C4-2B (cell line): ENCODE measurements around the gene SOX6.

ENCODE experiments used
- H3K27ac ChIP-seq: fragments of 450-650 bp; 2 replicates; pipeline ENCODE4 v1.5.1; 2017
- ZFX ChIP-seq: fragments of 450-650 bp; IDR thresholded peaks from 2 replicates; pipeline ENCODE4 v1.6.1; 2017
- TF ChIP-seq, protein P1 (sequence below): fragments of 450-650 bp; conservative IDR thresholded peaks from 2 replicates; pipeline ENCODE4 v1.5.1; 2017; ENCODE audit warnings: mild to moderate bottlenecking

Gene SOX6

DNA sequence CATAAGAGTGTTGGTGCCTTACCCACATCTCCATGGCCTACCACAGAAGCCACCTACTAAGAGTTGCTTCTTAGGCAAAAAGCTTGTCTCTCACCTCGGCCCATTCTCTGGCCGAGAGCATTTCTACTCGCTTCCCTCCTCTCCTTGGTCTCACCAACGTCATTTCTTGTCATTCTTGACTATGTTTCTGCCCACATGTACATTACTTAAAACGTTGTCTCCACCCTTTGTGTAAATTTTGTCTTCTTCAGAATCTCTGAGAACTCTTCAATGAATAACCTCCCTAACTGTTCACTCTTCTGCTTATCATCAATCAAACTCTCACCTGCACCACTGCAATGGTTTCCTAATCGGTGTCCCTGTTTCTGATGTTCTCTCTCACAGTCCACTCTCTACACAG lies 20.1 kb downstream of the SOX6 start:
- no peak for TF ChIP-seq ZFX
- TF ChIP-seq, protein P1, sequence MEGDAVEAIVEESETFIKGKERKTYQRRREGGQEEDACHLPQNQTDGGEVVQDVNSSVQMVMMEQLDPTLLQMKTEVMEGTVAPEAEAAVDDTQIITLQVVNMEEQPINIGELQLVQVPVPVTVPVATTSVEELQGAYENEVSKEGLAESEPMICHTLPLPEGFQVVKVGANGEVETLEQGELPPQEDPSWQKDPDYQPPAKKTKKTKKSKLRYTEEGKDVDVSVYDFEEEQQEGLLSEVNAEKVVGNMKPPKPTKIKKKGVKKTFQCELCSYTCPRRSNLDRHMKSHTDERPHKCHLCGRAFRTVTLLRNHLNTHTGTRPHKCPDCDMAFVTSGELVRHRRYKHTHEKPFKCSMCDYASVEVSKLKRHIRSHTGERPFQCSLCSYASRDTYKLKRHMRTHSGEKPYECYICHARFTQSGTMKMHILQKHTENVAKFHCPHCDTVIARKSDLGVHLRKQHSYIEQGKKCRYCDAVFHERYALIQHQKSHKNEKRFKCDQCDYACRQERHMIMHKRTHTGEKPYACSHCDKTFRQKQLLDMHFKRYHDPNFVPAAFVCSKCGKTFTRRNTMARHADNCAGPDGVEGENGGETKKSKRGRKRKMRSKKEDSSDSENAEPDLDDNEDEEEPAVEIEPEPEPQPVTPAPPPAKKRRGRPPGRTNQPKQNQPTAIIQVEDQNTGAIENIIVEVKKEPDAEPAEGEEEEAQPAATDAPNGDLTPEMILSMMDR: no peak

DNA sequence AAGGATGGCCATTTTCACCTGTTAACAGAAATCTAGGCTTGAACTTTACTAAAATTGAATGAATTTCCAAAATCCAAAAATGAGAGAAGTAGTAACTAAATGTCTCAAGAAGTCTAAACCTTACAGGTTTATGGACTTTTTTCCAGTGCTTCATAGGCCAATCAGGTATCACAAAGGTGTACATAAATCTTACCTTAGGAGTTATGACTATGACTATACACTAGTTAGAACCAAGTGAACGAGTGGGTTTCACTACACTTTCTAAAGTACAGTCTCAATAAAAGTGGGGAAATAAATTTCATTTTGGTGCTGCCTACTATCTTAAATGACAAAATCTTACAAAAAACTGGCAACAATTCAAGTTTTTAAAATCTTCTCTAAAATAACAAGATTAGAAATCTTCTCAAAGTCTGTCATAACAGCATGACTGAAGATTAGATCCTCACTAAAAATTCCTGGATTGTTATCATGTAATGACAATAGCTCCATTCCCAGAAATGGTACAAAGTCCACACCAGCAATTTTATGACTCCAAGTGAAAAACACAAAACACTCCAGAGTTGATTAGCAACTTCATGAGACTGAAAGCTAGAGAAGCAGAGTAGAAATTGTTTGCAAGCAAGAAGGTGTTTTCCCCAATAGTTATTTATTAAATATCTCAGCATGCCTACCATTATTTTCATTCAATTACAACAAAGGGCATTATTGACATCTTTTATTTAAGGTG lies 20.9 kb downstream of the SOX6 start:
- TF ChIP-seq, protein P1: no peak
- TF ChIP-seq ZFX: no peak

More for the DNA sequence above, 20.1 kb downstream of the SOX6 start:
- no peak overlapping the region for H3K27ac ChIP-seq

DNA sequence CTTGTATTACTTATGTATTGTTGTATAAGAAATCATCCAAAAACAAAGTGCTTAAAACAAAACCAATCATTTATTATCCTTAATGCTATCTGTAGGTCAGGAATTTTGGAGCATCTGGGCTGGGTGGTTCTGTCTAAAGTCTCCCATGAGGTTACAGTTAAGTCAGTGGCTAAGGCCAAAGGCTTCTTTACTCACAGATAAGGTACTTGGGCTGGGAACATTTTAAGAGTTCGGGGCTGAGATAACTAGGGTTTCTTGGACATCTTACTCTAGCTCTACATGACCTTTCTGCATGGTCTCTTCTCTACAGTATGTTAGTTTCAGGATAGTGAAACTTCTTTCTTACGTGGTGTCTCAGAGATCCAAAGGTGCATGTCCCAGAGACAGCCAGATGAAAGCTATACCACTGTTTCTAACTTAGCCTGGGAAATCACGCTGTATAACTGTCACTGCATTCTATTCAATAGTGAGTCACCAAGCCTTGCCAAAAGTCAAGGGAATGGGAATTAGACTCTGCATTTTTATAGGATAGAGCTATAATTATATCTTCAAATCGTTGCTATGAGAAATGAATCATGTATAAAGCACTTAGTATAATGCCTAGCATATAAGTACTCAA lies 29.6 kb downstream of the SOX6 start:
- no peak overlapping the region for H3K27ac ChIP-seq
- TF ChIP-seq, protein P1: no peak
- TF ChIP-seq ZFX: no peak

More for the DNA sequence above, 20.9 kb downstream of the SOX6 start:
- H3K27ac ChIP-seq: no peak overlapping the region

DNA sequence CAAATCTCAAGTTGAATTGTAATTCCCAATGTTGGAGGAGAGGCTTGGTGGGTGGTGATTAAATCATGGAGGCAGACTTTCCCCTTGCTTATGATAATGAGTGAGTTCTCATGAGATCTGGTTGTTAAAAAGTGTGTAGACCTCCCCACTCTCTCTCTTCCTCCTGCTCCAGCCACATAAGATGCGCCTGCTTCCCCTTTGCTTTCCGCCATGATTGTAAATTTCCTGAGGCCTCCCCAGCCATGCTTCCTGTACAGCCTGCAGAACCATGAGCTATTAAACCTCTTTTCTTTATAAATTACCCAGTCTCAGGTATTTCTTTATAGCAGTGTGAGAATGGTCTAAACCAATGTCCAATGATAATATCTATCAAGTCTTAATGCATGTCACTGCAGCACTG lies 34.2 kb downstream of the SOX6 start:
- TF ChIP-seq, protein P1: no peak
- no peak for TF ChIP-seq ZFX
- H3K27ac ChIP-seq: no peak overlapping the region

DNA sequence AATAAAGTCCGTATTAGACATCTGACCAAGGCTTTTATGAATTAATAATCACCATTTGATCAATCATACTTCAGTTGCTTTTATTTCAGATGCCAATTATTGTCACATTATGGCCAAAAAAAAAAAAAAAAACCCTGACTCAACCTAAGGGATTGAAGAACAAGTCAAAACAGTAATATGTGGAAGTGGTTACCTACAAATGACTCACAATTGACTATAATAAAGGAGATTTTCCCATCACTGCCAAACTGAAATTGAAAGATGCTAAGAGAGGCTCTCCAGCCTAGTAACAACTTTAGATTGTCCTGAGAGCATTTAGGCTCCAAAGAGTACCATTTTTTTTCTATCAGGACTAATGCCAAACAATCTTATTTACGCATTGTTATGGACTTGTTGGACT lies 35.2 kb downstream of the SOX6 start:
- TF ChIP-seq ZFX: no peak
- no peak overlapping the region for H3K27ac ChIP-seq

DNA sequence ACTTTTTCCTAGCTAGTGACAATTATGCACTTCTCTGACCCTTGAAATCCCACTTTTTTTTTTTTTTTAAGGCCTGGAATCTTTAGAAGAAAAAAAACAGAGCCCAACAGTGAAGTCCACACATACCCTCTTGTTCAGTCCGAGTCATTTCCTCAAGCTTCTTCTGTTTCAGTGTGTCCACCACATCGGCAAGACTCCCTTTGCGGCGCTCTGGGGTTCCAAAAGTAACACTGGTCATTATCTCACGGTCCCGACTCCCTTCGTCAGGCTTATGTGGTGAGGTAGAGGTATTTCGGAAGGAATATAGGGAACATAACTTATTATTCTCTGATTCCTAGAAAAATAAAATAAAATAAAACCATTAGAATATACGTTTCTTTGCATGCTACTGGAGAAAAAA lies 38.0 kb downstream of the SOX6 start:
- TF ChIP-seq, protein P1: no peak
- TF ChIP-seq ZFX: no peak
- no peak overlapping the region for H3K27ac ChIP-seq

DNA sequence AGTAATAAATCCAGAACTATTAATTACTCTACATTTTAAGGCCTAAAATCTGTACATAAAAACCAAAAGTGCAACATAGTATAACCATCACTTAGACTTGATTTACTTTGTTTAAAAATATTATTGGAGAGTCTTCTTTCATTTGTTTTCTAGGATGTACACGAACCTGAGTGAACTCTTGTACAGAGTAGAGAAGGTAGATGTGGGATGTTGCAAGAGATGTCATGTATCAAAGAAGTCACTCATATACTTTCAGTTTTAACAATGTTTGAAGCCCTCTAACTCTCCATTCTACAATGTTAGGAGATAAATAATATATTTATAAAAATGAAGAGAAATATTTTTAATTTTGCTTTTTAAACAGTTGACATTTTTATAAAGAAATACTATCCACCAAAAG lies 38.6 kb downstream of the SOX6 start:
- H3K27ac ChIP-seq: no peak overlapping the region
- TF ChIP-seq ZFX: no peak
- TF ChIP-seq, protein P1: no peak
